ENCODE measurements around the gene GNA15. TPM values are rescaled to one million over a fixed set of nuclear protein-coding genes. Genes with fewer than 3 reads are reported as not detected.

GNA15 gene
- polyA plus RNA-seq, 3 donors: 38.7 to 45.0 (median 41.3) TPM

- Mint-ChIP-seq H3K9me3 (no peaks in the 10 kb centered on the region), H3K27me3 (ENCODE audit: low read depth in 3 of 3) (peaks cover 0 to 3% (median 2%) of the 10 kb centered on the region in 3 donors), H3K4me3 (no peak overlapping the region), H3K36me3 (peaks cover 0 to 7% of the 10 kb centered on the region in 2 donors), H3K4me1 (no peaks in the 10 kb centered on the region), H3K27ac (no peak overlapping the region)
- Histone ChIP-seq H3K27ac (ENCODE audit: low read depth in 1 of 2, low read length in 2 of 2) (no peak overlapping the region), H3K9ac (ENCODE audit: insufficient read depth, low read length, poor library complexity, severe bottlenecking) (no peak overlapping the region), H4K20me1 (ENCODE audit: insufficient read depth, low read length) (no peaks in the 10 kb centered on the region), H3K9me3 (replicated peaks in 1 of 2; ENCODE audit: control insufficient read depth in 1 of 2, insufficient read depth in 1 of 2, low read length in 2 of 2) (no peaks in the 10 kb centered on the region), H3K4me3 (replicated peaks in 1 of 3; ENCODE audit: low read depth in 2 of 3, low read length in 3 of 3) (no peak overlapping the region), H3K4me2 (replicated peaks; ENCODE audit: extremely low read depth, low read length, poor library complexity, severe bottlenecking) (no peak overlapping the region), H3K4me1 (ENCODE audit: control insufficient read depth in 1 of 2, insufficient read depth in 2 of 2, low read length in 2 of 2) (peaks cover 5 to 7% of the 10 kb centered on the region in 2 donors), H3K36me3 (replicated peaks in 1 of 2; ENCODE audit: control insufficient read depth in 1 of 2, insufficient read depth in 2 of 2, low read length in 2 of 2) (no peaks in the 10 kb centered on the region), H3K79me2 (ENCODE audit: insufficient read depth, low read length) (no peaks in the 10 kb centered on the region), H3K27me3 (ENCODE audit: control insufficient read depth in 2 of 2, insufficient read depth in 2 of 2, low read length in 2 of 2) (no peaks in the 10 kb centered on the region), H2AFZ (ENCODE audit: insufficient read depth, low read depth, low read length, poor library complexity, severe bottlenecking) (no peak overlapping the region)
- WGBS (ENCODE audit: insufficient coverage): 97% methylated on average over 13 of the region's 23 CpGs
- DNase-seq: no peak
- no peak for TF ChIP-seq CTCF (IDR thresholded peaks at IDR 0.05)
- intact Hi-C loops (cut with micrococcal nuclease): no loop called here
Observed at GRCh38 chr19:3119071-3119595, 16.7 kb upstream of the GNA15 start.

GRCh38 chr19:3119693-3120380, 16.0 kb upstream of the GNA15 start:
- intact Hi-C loops (cut with micrococcal nuclease): no loop called here

More at GRCh38 chr19:3119693-3120380, 16.0 kb upstream of the GNA15 start:
- Mint-ChIP-seq H3K27me3 (ENCODE audit: low read depth in 3 of 3) (peaks cover 2 to 3% (median 2%) of the 10 kb centered on the region in 3 donors), H3K9me3 (no peaks in the 10 kb centered on the region), H3K4me1 (peaks cover 6% of the 10 kb centered on the region), H3K4me3 (no peak overlapping the region), H3K36me3 (peaks cover 0 to 7% of the 10 kb centered on the region in 2 donors), H3K27ac (no peak overlapping the region)
- 94% methylated on average over 19 of the region's 26 CpGs for WGBS (ENCODE audit: insufficient coverage)
- no peak overlapping the region for H3K4me3 ChIP-seq (replicated peaks in 1 of 3; ENCODE audit: low read depth in 2 of 3, low read length in 3 of 3)
- no peak overlapping the region for H2AFZ ChIP-seq (ENCODE audit: insufficient read depth, low read depth, low read length, poor library complexity, severe bottlenecking)
- H3K4me1 ChIP-seq (ENCODE audit: control insufficient read depth in 1 of 2, insufficient read depth in 2 of 2, low read length in 2 of 2): peaks cover 8 to 10% of the 10 kb centered on the region in 2 donors
- H3K27ac ChIP-seq (ENCODE audit: low read depth in 1 of 2, low read length in 2 of 2): no peak overlapping the region
- no peaks in the 10 kb centered on the region for H3K36me3 ChIP-seq (replicated peaks in 1 of 2; ENCODE audit: control insufficient read depth in 1 of 2, insufficient read depth in 2 of 2, low read length in 2 of 2)
- H3K9ac ChIP-seq (ENCODE audit: insufficient read depth, low read length, poor library complexity, severe bottlenecking): no peak overlapping the region
- H3K9me3 ChIP-seq (replicated peaks in 1 of 2; ENCODE audit: control insufficient read depth in 1 of 2, insufficient read depth in 1 of 2, low read length in 2 of 2): no peaks in the 10 kb centered on the region
- no peaks in the 10 kb centered on the region for H3K27me3 ChIP-seq (ENCODE audit: control insufficient read depth in 2 of 2, insufficient read depth in 2 of 2, low read length in 2 of 2)
- no peaks in the 10 kb centered on the region for H4K20me1 ChIP-seq (ENCODE audit: insufficient read depth, low read length)
- no peak for TF ChIP-seq CTCF (IDR thresholded peaks at IDR 0.05)
- H3K79me2 ChIP-seq (ENCODE audit: insufficient read depth, low read length): no peaks in the 10 kb centered on the region
- no peak overlapping the region for H3K4me2 ChIP-seq (replicated peaks; ENCODE audit: extremely low read depth, low read length, poor library complexity, severe bottlenecking)
- DNase-seq: no peak
